HG03354 (cell line): ENCODE measurements around the gene GPR132.
"Not testable (repeated sequence)": the region's sequence is repeated elsewhere in the genome, so short reads cannot be mapped to it uniquely, and the experiment has no call there.

Source experiments
- ATAC-seq: cut with Tn5 transposase; IDR thresholded peaks from one replicate; pipeline ENCODE4 v1.9.1; 2021; ENCODE audit warnings: mild to moderate bottlenecking; ENCODE audit not compliant: unreplicated experiment, poor library complexity, severe bottlenecking

GPR132 gene

DNA sequence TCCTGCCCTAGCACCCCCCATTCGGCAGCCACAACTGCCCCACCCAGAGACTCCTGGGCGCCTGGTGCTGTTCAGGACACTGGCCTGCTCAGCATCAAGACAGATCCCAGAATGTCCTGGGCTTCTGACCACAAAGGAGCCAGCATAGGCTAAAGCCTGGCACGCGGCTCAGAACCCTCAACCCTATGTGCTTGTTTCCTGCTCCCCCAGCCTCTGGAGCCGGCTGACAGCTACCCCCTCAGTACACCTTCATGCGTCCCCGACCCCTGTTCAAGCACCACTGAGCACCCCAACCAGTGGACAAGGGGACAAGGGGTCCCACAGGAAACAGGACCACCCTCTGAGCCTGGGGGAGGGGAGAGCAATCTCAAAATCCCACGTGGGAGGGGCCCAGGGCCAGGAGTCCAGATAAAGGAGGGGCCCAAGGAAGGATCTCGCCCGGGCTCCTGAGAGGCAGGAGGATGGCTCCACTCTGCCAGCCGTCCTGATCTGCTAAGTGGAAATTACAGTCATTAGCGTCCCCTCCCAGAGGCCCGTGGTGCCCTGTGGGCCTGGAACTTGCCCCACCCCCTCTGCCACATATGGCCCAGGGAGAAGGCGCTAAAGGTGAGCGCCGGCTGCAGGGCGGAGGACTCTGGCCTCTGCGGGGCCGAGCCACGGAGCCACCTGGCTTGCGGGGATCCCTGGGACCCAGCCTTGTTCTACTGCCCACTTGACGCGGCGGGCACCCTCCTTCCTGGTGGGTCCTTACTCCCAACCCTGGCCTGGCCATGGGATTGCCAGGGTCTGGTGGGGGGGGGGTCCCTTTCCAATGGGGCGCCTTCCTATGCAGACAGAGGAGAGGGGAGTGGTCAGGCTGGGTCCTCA lies 27.2 kb upstream of the GPR132 start:
- no peak for ATAC-seq

GRCh38 chr14:105091517-105092170 lies 26.4 kb upstream of the GPR132 start:
- ATAC-seq, result no peak

- no peak for ATAC-seq
Measured at GRCh38 chr14:105091054-105091516, 25.9 kb upstream of the GPR132 start.

DNA sequence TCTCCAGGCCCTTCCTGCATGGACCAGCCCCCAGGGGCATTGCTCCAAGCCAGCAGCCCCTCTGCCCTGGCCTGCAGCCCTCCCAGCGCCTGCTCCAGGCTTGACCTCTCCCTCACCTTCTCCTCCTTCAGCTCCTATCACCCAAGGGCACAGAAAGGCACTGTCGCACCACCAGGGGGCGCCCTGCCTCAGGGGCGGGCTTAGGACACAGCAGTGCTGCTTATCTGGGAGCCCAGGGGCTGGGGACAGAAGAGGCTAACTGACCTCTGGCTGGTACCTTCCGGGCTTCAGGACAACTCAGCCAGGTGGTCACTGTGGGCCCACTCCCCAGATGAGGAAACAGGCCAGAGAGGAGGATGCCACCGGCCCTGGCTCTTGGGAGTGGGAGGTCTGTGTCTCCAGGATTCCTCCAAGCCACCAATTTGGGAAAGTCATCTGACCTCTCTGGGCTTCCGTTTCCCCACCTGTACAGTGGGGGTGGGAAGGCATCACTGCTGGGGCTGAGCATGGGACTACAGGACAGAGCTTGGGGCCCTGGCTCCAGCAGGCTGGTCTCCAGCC lies 25.3 kb upstream of the GPR132 start:
- ATAC-seq, result peak; percentile 45

DNA sequence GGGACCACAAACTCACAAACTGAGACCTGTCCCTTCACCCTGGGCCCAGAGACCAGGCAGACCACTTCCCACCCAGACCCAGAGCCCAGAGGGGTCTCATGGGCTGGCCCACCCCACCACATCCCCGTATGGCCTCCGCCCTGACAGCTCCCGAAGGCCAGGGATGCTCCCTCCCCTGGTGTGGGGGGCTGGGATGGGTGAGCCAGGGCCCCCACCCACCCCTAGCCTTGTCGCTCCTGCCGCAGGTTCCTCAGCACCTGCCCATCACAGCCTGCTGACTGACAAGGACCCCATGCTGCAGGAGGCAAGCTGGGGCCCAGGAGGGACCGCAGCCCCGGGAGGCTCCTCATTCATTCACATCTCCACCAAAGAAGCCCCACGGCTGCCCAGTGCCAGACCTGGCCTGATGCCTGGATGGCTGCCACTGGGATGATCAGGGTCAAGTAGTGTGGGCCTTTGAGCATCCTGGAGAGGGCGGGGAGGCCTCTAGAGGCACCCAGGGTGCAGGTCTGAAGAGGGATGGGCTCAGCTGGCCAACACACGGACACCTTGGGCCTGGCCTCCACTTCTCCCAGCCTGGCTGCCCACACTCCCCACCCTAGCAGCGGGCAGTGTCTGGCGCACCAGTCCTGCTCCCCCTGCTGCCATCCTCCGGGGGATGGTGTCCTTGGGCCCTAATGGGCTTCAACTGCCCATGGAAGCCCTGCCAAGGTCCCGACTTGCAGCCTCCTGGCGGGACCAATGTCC lies 24.7 kb upstream of the GPR132 start:
- no peak for ATAC-seq

DNA sequence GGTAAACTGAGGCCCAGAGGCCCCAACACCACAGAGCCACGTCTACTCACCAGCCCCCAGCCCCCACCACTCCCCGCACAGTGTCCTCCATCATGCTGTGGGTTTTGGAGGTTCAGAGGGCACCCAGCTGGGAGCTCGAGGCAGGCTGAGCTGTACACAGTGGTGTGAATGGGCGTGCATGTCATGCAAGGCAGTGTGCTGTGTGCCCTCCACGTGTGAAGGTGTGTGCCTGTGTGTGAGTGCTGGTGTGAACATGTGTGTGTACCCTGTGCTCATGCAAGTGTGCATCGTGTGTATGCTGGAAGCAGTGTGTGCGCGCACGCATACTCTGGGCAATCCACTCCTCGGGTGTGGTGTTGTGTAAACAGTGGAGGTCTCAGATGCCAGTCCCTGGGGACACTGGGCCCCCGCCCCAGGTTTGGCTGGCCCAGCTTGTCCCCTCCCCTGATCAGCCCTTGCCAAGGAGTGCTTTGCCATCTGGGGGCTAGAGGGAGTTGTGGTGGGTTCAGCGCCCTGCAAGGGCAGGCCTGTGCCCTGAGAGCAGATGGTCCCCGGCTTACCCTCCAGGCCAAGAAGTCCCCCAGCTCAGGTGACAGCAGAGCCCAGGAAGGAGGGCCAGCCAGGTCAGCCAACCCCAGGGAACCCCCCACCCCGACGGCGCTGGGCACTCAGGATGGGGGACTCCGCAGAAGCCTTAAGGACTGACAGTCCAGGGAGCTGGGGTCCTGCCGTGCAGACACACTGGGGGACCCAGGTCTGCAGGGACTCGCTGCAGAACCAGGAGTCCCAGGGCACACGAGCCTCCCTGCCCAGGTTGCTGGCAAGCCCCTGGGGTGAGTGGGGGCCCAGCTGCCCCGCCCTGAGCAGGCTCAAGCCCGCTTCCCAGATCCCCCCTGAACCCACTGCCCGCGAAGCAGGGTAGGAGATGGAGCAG lies 23.8 kb upstream of the GPR132 start:
- no peak for ATAC-seq

GRCh38 chr14:105087963-105088811 lies 23.0 kb upstream of the GPR132 start:
- ATAC-seq, result no peak

- ATAC-seq, result no peak
Measured at GRCh38 chr14:105087308-105087962, 22.2 kb upstream of the GPR132 start.

DNA sequence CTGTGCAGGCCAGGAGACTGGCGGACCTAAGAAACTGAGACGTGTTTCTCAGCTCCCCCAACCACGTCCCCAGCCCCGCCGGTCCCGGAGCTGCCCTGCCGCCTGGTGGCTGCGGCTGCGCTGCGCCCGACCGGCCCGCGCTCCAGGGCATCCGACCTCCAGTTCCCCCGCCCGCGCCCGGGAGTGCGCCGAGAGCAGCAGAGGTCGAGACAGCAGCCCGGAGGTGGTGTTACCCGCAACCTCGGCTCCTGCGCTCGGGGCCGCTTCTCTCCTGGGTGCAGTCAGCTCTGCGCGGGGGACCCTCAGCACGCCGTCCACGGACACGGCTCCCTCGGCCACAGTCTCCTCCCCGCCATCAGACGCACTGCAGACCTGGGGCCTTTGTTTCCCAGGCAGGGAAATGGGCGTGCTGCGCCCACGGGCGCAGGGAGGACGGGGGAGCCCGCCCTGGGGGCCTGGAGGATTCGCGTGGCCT lies 21.6 kb upstream of the GPR132 start:
- peak; percentile 78 for ATAC-seq

GRCh38 chr14:105085766-105086165 lies 20.5 kb upstream of the GPR132 start:
- ATAC-seq, result no peak

DNA sequence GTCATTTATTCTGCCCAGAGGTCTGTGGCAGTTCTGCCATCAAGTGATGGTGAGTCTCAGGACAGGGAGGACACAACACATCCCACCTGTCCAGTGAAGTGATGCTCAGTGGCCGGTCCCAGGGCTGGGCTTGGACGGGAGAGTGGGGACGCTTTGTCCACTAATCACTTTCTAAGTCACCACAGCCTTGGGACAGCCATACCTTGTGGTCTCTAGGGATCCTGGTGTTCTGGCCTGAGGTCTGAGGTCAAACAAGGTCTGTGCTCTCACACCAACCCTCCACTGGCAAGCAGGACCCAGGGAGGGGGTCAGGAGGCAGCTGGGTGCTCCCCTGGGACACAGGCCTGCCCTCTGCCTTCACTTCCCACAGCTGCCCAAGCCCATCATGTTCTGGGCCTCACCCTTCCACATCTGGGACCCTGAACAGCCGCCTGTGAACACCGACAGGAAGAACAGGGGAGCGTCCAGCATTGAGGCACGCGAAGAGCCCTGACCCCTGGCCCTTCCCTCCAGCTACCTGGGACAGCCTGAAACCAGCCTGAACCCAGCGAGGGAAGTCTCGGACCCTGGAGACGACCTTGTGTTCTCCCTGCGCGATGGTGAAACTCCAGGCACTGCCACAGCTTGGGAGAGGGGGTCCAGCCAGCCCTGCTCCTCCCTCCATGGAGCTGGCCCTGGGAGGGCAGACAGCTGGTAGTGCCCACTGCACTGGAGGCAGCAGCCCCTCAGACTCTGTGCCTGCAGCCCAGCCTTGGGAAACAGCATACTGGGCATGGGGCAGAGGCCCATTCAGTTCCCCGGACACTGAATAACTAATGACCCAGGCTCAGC lies 19.7 kb upstream of the GPR132 start:
- ATAC-seq, result no peak

DNA sequence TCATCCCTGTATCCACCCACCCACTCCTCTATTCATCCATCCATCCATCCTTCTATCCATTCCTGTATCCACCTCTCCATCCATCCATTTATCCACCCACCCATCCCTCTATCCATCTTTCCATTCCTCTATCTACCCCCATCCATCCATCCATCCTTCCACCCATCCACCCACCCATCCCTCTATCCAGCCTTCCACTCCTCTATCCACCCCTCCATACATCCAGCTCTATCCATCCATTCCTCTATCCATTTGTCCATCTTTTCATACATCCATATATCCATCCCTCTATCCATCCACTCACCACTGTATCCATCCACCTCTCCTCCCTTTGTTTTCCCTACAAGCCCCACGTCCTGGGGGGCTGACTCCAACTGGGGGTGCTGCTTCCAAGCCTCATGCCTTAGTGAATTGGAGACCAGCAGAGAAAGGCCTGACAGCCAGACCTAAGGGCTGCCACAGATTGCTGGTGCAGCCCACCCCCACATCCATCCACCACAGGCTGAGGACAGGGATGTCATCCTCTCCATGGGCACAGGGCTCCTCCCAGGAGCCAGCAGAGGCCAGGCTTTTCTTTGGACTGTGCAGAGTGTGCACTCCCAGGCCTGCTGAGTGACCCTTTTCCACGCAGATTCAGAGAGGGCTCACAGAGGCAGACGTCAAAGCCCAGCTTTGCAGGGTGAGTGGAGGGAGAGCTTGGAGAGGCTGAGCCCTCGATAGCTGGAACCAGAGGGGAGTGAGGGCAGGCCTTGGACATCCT lies 18.9 kb upstream of the GPR132 start:
- no peak for ATAC-seq

- no peak for ATAC-seq
Measured at GRCh38 chr14:105082703-105083102, 17.5 kb upstream of the GPR132 start.

GRCh38 chr14:105081473-105081872 lies 16.2 kb upstream of the GPR132 start:
- not testable (repeated sequence) for ATAC-seq

GRCh38 chr14:105080161-105080560 lies 14.9 kb upstream of the GPR132 start:
- ATAC-seq, result no peak

GRCh38 chr14:105078294-105078693 lies 13.1 kb upstream of the GPR132 start:
- no peak for ATAC-seq
